Activated T-cell treated with anti-CD3 and anti-CD28 coated beads, Interleukin-2, amount 50 U/mL, for 1 hour (primary cell): ENCODE results near the gene RXRA.

Source experiments
- DNase-seq: peaks from one replicate; pipeline ENCODE4 v3.0.0-alpha.2; 2020

The RXRA gene

GRCh38 chr9:134386951-134387831 lies 60.9 kb downstream of the RXRA start:
- no peak for DNase-seq

- DNase-seq, result no peak
Measured at GRCh38 chr9:134388289-134388808, 62.1 kb downstream of the RXRA start.

GRCh38 chr9:134388976-134389375 lies 62.7 kb downstream of the RXRA start:
- DNase-seq, result no peak

- no peak for DNase-seq
Measured at GRCh38 chr9:134389642-134390041, 63.4 kb downstream of the RXRA start.

- DNase-seq, result peak; percentile 65
Measured at GRCh38 chr9:134390537-134390936, 64.3 kb downstream of the RXRA start.

- DNase-seq, result no peak
Measured at GRCh38 chr9:134390947-134391318, 64.7 kb downstream of the RXRA start.

GRCh38 chr9:134391319-134392231 lies 65.3 kb downstream of the RXRA start:
- DNase-seq, result peak; percentile 68

- no peak for DNase-seq
Measured at GRCh38 chr9:134392900-134393299, 66.6 kb downstream of the RXRA start.

GRCh38 chr9:134393582-134394280 lies 67.5 kb downstream of the RXRA start:
- DNase-seq, result no peak

- DNase-seq, result no peak
Measured at GRCh38 chr9:134395002-134395517, 68.8 kb downstream of the RXRA start.

GRCh38 chr9:134395737-134396257 lies 69.5 kb downstream of the RXRA start:
- no peak for DNase-seq

GRCh38 chr9:134396258-134396742 lies 70.0 kb downstream of the RXRA start:
- DNase-seq, result peak; percentile 42

- DNase-seq, result peak; percentile 59
Measured at GRCh38 chr9:134396825-134397224, 70.6 kb downstream of the RXRA start.

- no peak for DNase-seq
Measured at GRCh38 chr9:134398756-134399155, 72.5 kb downstream of the RXRA start.

GRCh38 chr9:134399435-134400056 lies 73.3 kb downstream of the RXRA start:
- no peak for DNase-seq

- no peak for DNase-seq
Measured at GRCh38 chr9:134400283-134400682, 74.0 kb downstream of the RXRA start.

GRCh38 chr9:134401391-134401790 lies 75.1 kb downstream of the RXRA start:
- DNase-seq, result no peak

- DNase-seq, result no peak
Measured at GRCh38 chr9:134402182-134402581, 75.9 kb downstream of the RXRA start.

- DNase-seq, result no peak
Measured at GRCh38 chr9:134403292-134403681, 77.0 kb downstream of the RXRA start.

- DNase-seq, result peak; percentile 51
Measured at GRCh38 chr9:134403682-134404301, 77.5 kb downstream of the RXRA start.
